ENCODE data around the gene RIT2. TPM values are rescaled to one million over a fixed set of nuclear protein-coding genes. Genes with fewer than 3 reads are reported as not detected.
A peak's percentile ranks its signal among the peaks of the same experiment; 100 is the strongest.

Gene RIT2
- polyA plus RNA-seq, 1 of the 3 experiments (the other 2 are of a cell fraction), result not detected

GRCh38 chr18:42780171-42780570 lies 335.3 kb downstream of the RIT2 start (continued):
- no peak for TF ChIP-seq TAF1 (IDR thresholded peaks at IDR 0.05; ENCODE audit: borderline replicate concordance, low read depth, low read length)
- no peak for TF ChIP-seq EP300 (IDR thresholded peaks at IDR 0.05; ENCODE audit: borderline replicate concordance in 1 of 2, low read depth in 1 of 2, low read length in 1 of 2)
- no peak for TF ChIP-seq TCF12 (IDR thresholded peaks at IDR 0.05)
- TF ChIP-seq SIN3A (IDR thresholded peaks at IDR 0.05; ENCODE audit: borderline replicate concordance, low read depth, low read length), result no peak
- no peak for TF ChIP-seq MEF2A (IDR thresholded peaks at IDR 0.05; ENCODE audit: borderline replicate concordance, low read depth)
- TF ChIP-seq FOSL2 (IDR thresholded peaks at IDR 0.05; ENCODE audit: borderline replicate concordance, low read depth), result no peak
- no peak for TF ChIP-seq EZH2phosphoT487 (IDR thresholded peaks at IDR 0.05; ENCODE audit: borderline replicate concordance, low read depth)

GRCh38 chr18:42778445-42779042 lies 336.9 kb downstream of the RIT2 start:
- 39% methylated on average over 4 of the region's 4 CpGs for WGBS (ENCODE audit: low lambda C conversion rate)
- H4K20me1 ChIP-seq (ENCODE audit: insufficient read depth), result no peaks in the 10 kb centered on the region
- no peak overlapping the region for H3K4me2 ChIP-seq
- no peaks in the 10 kb centered on the region for H3F3A ChIP-seq (replicated peaks; ENCODE audit: insufficient read depth)
- H3K9ac ChIP-seq, result no peak overlapping the region
- ChIA-PET POLR2A (no interaction called here), CTCF (interaction anchor here (1.2 kb wide), 1 partner anchor 14 kb away, joined by 6 read pairs; no protein-coding TSS in a partner anchor)
- H3K79me2 ChIP-seq (ENCODE audit: insufficient read depth), result no peaks in the 10 kb centered on the region
- no peak overlapping the region for H3K27ac ChIP-seq (ENCODE audit: low read depth in 2 of 2, low read length in 1 of 2)
- H3K36me3 ChIP-seq (replicated peaks in 1 of 2; ENCODE audit: control insufficient read depth in 1 of 2, insufficient read depth in 2 of 2, low read length in 1 of 2), result no peaks in the 10 kb centered on the region
- peaks cover 0 to 3% of the 10 kb centered on the region in 2 experiments; a peak in 2 of 4 replicates for H3K4me1 ChIP-seq (ENCODE audit: control insufficient read depth in 1 of 2, insufficient read depth in 2 of 2, low read depth in 1 of 2, low read length in 1 of 2)
- no peaks in the 10 kb centered on the region for H3K9me2 ChIP-seq
- no peak overlapping the region for H2AFZ ChIP-seq (ENCODE audit: low read depth)
- no peaks in the 10 kb centered on the region for H3K27me3 ChIP-seq (ENCODE audit: insufficient read depth)
- H3K9me3 ChIP-seq, result no peaks in the 10 kb centered on the region
- DNase-seq, result no peak
- no peak overlapping the region for H3K4me3 ChIP-seq (ENCODE audit: low read depth in 2 of 2, low read length in 1 of 2)
- TF ChIP-seq IRF3 (IDR thresholded peaks at IDR 0.05; ENCODE audit: low read depth, low read length) (no peak), RCOR1 (IDR thresholded peaks at IDR 0.05; ENCODE audit: low read length) (no peak), POLR2AphosphoS5 (IDR thresholded peaks at IDR 0.05; ENCODE audit: low read depth, low read length) (no peak), EP300 (IDR thresholded peaks at IDR 0.05; ENCODE audit: borderline replicate concordance in 1 of 2, low read depth in 1 of 2, low read length in 1 of 2) (no peak), MAX (IDR thresholded peaks at IDR 0.05; ENCODE audit: low read depth) (no peak)

DNA sequence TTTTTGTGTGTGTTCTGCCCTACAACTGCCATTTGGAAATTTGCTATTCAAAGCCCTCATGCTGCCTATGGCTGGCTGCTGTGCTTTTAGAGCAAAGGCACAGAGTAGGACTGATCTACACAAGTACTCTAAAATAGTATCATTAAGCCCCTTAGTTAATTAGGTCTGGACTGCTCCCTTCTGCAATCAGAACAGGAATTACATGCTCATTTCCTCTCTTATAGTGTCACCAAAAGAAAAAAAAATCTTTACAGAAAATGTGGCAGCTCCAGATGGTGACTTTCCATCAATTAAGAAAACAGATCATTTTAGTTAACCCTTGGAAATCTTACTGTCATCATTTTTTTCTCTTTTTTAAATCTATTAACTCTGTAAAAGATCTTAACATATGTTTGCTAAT lies 337.5 kb downstream of the RIT2 start:
- Histone ChIP-seq H3K79me2 (ENCODE audit: insufficient read depth) (no peaks in the 10 kb centered on the region), H3K9me3 (no peaks in the 10 kb centered on the region), H3K9ac (no peak overlapping the region), H3K4me1 (ENCODE audit: control insufficient read depth in 1 of 2, insufficient read depth in 2 of 2, low read depth in 1 of 2, low read length in 1 of 2) (peaks cover 0 to 3% of the 10 kb centered on the region in 2 experiments; a peak in 2 of 4 replicates), H3F3A (replicated peaks; ENCODE audit: insufficient read depth) (no peaks in the 10 kb centered on the region), H3K27ac (ENCODE audit: low read depth in 2 of 2, low read length in 1 of 2) (peak overlapping the region in 1 of 2 experiments; percentile 34; a peak in 1 of 4 replicates), H4K20me1 (ENCODE audit: insufficient read depth) (no peaks in the 10 kb centered on the region), H2AFZ (ENCODE audit: low read depth) (no peak overlapping the region), H3K9me2 (no peaks in the 10 kb centered on the region), H3K4me3 (ENCODE audit: low read depth in 2 of 2, low read length in 1 of 2) (no peak overlapping the region), H3K27me3 (ENCODE audit: insufficient read depth) (no peaks in the 10 kb centered on the region), H3K4me2 (no peak overlapping the region), H3K36me3 (replicated peaks in 1 of 2; ENCODE audit: control insufficient read depth in 1 of 2, insufficient read depth in 2 of 2, low read length in 1 of 2) (no peaks in the 10 kb centered on the region)
- ChIA-PET CTCF (interaction anchor here (1.2 kb wide), 1 partner anchor 15 kb away, joined by 6 read pairs; no protein-coding TSS in a partner anchor), POLR2A (no interaction called here)
- DNase-seq, result no peak
- no peak for TF ChIP-seq USF1 (IDR thresholded peaks at IDR 0.05; ENCODE audit: borderline replicate concordance, low read depth)
- TF ChIP-seq POLR2AphosphoS5 (IDR thresholded peaks at IDR 0.05; ENCODE audit: low read depth, low read length), result no peak
- no peak for TF ChIP-seq RXRA (IDR thresholded peaks at IDR 0.05; ENCODE audit: borderline replicate concordance, low read depth)
- TF ChIP-seq RFX5 (IDR thresholded peaks at IDR 0.05; ENCODE audit: low read length), result no peak
- no peak for TF ChIP-seq GATA2 (CRISPR knock-in tag; IDR thresholded peaks at IDR 0.05)
- no peak for TF ChIP-seq ZBTB33 (IDR thresholded peaks at IDR 0.05; ENCODE audit: borderline replicate concordance, low read depth)
- no peak for TF ChIP-seq NRF1 (IDR thresholded peaks at IDR 0.05; ENCODE audit: low read depth, low read length)
- no peak for TF ChIP-seq TAF1 (IDR thresholded peaks at IDR 0.05; ENCODE audit: borderline replicate concordance, low read depth, low read length)
